IPS-18c (cell line): ENCODE data around the gene ASTN2.

ENCODE experiments used
- H3K4me3 ChIP-seq: 2 replicates; pipeline ENCODE4 v1.7.0; 2013; ENCODE audit warnings: low read depth, mild to moderate bottlenecking, low read length, moderate library complexity; ENCODE audit not compliant: insufficient read depth
- H3K9me3 ChIP-seq: one replicate; pipeline ENCODE4 v1.6.1; 2013; ENCODE audit warnings: mild to moderate bottlenecking, low read length, moderate library complexity; ENCODE audit not compliant: control insufficient read depth, insufficient read depth

The ASTN2 gene

DNA sequence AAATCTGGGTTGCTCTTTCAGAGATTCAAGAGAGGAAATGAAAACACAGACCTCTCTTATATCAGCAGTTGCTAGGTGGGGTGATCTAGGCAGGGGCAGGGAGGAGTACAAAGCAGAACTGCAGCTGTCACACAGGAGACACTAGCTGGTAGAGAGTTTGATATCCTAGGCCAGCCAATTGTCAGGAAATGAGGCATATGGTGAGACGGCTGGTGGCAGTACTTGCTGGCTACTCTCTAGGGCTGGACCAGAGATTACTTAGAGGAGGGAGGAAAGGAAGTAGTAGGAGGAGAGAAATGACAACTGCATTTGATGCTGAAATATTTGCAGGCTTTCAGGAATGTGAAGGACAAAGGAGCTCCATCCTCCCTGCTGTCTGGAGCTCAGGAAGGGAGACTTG, 614.0 kb downstream of the ASTN2 start:
- H3K9me3 ChIP-seq: no peaks in the 10 kb centered on the region
- no peak overlapping the region for H3K4me3 ChIP-seq

DNA sequence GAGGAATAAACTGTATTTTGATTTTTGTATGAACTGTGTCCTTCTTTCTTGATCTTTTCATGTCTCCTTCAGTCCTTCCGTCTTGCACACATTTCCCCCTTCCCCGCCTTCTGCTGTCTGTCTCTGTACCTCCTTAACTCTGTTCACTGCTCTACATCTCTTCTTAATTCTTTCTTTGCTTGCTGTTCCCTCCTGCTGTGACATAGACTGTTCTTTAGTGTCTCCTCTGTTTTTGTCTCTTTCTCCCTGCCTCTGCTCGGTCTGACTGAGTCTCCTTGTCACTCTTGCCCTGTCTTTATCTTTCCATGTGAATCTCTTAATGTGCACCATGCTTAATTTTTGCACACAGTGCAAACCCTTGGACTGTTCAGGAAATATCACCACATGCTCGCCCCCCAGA, 614.8 kb downstream of the ASTN2 start:
- Histone ChIP-seq H3K9me3 (no peaks in the 10 kb centered on the region), H3K4me3 (no peak overlapping the region)

GRCh38 chr9:116798521-116798920, 616.3 kb downstream of the ASTN2 start:
- H3K9me3 ChIP-seq: no peaks in the 10 kb centered on the region
- no peak overlapping the region for H3K4me3 ChIP-seq

DNA sequence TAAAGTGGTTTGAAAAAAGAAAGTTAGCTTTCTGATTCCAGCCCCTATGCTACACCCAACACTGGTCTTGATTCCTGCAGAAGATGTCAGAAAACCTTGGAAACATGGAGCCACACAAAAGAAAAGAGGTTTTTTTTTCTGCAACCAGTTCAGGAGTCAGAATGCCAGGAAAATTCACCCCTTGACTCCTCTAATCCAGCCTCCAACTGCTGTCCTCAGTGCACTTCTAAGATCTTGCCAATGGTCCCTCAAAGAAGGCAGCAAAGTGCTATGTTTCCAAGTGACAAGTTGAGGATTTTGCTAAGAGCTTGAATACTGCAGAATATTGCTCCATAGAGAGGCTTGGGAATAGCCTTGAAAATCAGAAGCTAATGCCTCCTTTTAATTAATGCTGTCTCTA, 617.6 kb downstream of the ASTN2 start:
- Histone ChIP-seq H3K9me3 (no peaks in the 10 kb centered on the region), H3K4me3 (no peak overlapping the region)

DNA sequence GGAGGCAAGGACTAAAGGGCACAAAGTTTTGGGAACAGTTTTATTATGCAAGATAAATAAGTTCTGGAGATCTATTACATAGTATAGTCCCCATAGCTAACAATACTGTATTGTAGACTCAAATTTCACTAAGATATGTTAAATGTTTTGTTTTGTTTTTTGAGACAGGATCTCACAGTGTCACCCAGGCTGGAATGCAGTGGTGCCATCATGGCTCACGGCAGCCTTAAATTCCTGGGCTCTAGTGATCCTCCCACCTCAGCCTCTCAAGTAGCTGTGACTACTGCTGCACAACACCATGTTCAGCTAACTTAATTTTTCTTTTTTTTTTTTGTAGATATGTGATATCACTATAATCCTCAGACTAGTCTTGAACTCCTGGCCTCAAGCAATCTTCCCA, 618.2 kb downstream of the ASTN2 start:
- Histone ChIP-seq H3K4me3 (no peak overlapping the region), H3K9me3 (no peaks in the 10 kb centered on the region)

- Histone ChIP-seq H3K4me3 (no peak overlapping the region), H3K9me3 (no peaks in the 10 kb centered on the region)
Observed at GRCh38 chr9:116795821-116796220, 619.0 kb downstream of the ASTN2 start.

DNA sequence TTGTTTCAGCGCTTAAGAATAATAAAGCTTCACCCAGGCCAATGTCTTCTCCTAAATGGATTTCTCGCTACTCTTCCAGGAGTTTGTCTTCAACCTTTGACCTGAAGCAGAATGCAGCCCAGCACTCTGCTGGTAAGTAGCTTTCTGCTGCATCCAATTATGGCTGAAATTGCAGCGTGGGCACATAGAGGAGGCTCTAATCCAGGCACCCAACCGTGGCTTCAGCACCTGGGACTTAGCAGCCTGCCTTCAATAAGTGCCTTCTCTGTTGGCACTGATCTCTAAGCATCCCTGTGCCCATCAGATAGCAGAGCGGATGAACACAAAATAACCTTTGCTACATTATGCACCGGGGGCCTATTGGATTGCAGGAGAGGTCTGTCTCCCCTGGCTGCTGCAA, 622.6 kb downstream of the ASTN2 start:
- H3K9me3 ChIP-seq: no peaks in the 10 kb centered on the region
- no peak overlapping the region for H3K4me3 ChIP-seq

DNA sequence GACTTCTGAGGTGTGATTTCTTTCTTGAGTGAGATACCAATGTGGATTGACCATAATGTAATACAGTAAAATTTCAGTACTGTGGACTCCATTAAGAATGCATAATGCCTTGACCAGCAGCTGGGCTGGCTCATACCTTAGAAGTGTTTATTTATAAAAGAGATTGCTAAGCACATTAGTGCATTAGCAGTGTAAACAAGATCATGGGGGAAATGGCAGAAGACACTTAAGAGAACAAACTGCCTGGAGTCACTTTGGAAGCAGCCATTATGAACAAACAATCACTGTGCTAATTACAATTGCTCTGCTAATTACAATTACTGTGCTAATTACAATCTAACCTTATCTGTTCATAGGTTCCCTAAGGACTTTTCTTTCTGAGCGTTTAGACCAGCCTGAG, 623.5 kb downstream of the ASTN2 start:
- H3K4me3 ChIP-seq: no peak overlapping the region
- H3K9me3 ChIP-seq: no peaks in the 10 kb centered on the region

DNA sequence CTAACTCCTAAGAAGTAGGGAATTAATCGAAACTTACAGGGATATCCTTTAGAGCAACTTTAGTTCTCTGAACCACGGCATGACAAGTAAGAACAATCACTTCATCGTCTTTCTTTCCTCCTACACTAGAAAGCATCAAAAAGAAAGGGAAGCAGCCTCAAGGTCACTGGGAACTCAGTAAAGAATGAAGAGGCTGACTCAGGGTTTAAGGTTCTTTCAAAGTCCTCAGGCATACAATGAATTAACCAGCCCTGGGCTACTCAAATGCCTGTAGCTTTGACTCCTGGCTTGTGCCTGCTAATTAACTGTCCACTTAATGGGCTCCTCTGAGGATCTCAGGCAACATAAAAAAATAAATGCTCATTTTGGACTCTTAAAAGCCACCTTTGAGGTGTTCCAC, 625.8 kb downstream of the ASTN2 start:
- no peaks in the 10 kb centered on the region for H3K9me3 ChIP-seq
- no peak overlapping the region for H3K4me3 ChIP-seq

- no peak overlapping the region for H3K4me3 ChIP-seq
- no peaks in the 10 kb centered on the region for H3K9me3 ChIP-seq
Observed at GRCh38 chr9:116786737-116787136, 628.1 kb downstream of the ASTN2 start.

GRCh38 chr9:116777116-116777515, 637.7 kb downstream of the ASTN2 start:
- Histone ChIP-seq H3K4me3 (no peak overlapping the region), H3K9me3 (peaks cover 2% of the 10 kb centered on the region)

- Histone ChIP-seq H3K9me3 (peaks cover 2% of the 10 kb centered on the region), H3K4me3 (no peak overlapping the region)
Observed at GRCh38 chr9:116774421-116775180, 640.3 kb downstream of the ASTN2 start.

DNA sequence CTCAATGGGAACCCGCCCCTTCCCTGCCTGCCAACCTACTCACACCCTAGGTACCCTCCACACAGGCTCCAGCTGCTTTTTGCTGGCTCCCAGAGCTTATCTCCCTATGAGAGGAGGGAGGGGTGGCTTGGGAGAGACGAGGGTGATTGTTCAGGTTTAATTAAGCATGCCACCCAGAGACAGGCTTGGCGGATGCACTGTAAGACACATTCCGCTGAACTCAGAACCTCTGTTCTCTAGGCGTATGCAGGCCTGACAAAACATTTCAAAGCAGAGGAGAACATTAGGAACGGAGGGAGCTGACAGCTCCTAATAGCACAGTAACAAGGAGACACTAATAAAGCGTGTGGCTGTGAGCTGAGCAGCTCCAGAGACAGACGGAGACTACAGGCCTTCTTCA, 647.6 kb downstream of the ASTN2 start:
- Histone ChIP-seq H3K4me3 (no peak overlapping the region), H3K9me3 (no peaks in the 10 kb centered on the region)

DNA sequence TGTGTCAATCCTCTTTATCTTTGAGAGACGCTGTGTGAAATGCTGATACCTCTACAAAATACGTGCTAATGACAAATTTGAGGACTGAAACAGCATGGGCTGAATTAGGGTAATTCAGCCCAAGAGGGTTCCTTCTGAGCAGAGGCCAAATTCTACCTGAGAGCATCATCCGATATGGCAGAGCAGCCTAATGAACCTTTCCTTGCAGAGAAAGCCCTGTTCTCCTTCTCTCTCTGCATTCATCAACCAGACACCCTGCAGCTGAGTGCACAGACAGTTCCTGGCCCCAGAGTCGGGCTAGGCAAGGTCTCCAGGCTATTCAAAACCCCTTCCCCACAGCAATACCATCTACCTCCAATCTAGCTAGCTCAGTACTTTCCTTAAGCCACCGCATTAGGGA, 649.8 kb downstream of the ASTN2 start:
- Histone ChIP-seq H3K9me3 (no peaks in the 10 kb centered on the region), H3K4me3 (no peak overlapping the region)

GRCh38 chr9:116763770-116764169, 651.1 kb downstream of the ASTN2 start:
- no peaks in the 10 kb centered on the region for H3K9me3 ChIP-seq
- H3K4me3 ChIP-seq: no peak overlapping the region

GRCh38 chr9:116760636-116761035, 654.2 kb downstream of the ASTN2 start:
- Histone ChIP-seq H3K4me3 (no peak overlapping the region), H3K9me3 (no peaks in the 10 kb centered on the region)

DNA sequence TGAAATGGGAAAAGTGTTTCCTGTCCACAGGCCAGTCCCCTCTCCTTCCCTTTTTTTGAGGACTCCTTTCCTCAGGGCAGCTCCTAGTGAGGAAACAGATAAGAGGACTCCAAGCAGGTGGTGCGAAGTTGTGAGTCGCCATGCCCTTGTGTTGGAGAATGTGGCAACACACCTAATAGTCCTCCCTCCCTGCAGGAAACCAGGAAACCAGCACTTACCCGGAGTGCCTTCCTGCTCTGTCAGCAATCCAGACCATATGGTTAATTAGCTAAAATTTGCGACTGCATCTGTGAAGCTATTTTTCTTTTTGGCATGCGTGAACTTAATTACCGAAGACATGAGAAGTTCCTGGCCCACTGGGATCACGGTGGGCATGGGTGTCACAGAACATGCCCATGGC, 657.8 kb downstream of the ASTN2 start:
- Histone ChIP-seq H3K4me3 (no peak overlapping the region), H3K9me3 (no peaks in the 10 kb centered on the region)

GRCh38 chr9:116753389-116753788, 661.5 kb downstream of the ASTN2 start:
- Histone ChIP-seq H3K4me3 (no peak overlapping the region), H3K9me3 (no peaks in the 10 kb centered on the region)

DNA sequence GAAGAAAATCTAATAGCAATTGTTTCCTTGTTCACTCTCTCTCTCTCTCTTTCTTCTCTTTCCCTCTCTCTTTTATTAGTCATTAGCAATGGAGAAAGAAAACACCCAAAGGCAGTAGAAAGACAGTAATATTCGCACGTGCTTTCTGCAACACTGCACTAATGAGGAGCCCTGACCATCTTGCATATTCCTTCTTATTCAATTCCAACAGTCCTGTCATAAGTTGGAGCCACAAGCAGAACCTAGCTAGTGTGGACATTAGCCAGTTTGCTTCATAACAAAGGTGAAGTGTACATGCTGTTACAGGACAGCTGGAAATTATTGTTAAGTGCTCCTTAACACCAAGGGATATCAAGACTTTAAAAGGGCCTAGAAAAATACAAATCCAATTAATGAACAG, 664.3 kb downstream of the ASTN2 start:
- H3K4me3 ChIP-seq: no peak overlapping the region
- H3K9me3 ChIP-seq: no peaks in the 10 kb centered on the region
